Measurements from ENCODE around the gene RGS9. TPM values are rescaled to one million over a fixed set of nuclear protein-coding genes. Genes with fewer than 3 reads are reported as not detected.

RGS9 gene
- total and polyA plus RNA-seq, 2 experiments from 2014 or later, result 3.1 to 3.3 TPM

DNA sequence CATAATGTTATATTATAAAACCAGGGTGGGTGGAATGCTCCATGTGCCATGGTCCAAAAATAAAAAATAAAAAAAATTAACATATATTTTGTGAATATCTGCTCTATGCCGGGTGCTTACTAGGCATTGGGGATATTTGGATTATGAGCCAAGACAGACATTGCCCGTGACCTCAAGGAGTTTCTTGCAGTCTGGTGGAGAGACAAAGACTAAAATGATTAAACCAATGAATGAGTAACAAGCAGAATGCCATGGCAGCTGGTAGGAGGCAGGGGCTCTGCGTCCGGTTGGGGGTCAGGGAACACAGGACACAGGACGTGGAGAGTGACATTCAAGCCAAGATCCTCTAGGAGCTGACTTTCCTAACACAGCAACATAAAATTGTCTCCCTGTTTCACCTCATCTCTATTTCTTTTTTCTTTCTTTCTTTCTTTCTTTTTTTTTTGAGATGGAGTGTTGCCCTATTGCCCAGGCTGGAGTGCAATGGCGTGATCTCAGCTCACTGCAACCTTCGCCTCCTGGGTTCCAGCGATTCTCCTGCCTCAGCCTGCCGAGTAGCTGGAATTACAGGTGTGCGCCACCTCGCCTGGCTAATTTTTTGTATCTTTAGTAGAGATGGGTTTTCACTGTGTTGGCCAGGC lies 35.4 kb downstream of the RGS9 start:
- H3K4me1 ChIP-seq (ENCODE audit: insufficient read depth), result no peaks in the 10 kb centered on the region
- H3K79me2 ChIP-seq, result no peaks in the 10 kb centered on the region
- H4K20me1 ChIP-seq (ENCODE audit: insufficient read depth, poor library complexity, severe bottlenecking), result no peaks in the 10 kb centered on the region
- H3K4me3 ChIP-seq, result no peak overlapping the region
- H3K27ac ChIP-seq, result no peak overlapping the region
- TF ChIP-seq, protein P1, sequence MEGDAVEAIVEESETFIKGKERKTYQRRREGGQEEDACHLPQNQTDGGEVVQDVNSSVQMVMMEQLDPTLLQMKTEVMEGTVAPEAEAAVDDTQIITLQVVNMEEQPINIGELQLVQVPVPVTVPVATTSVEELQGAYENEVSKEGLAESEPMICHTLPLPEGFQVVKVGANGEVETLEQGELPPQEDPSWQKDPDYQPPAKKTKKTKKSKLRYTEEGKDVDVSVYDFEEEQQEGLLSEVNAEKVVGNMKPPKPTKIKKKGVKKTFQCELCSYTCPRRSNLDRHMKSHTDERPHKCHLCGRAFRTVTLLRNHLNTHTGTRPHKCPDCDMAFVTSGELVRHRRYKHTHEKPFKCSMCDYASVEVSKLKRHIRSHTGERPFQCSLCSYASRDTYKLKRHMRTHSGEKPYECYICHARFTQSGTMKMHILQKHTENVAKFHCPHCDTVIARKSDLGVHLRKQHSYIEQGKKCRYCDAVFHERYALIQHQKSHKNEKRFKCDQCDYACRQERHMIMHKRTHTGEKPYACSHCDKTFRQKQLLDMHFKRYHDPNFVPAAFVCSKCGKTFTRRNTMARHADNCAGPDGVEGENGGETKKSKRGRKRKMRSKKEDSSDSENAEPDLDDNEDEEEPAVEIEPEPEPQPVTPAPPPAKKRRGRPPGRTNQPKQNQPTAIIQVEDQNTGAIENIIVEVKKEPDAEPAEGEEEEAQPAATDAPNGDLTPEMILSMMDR (IDR thresholded peaks at IDR 0.05; ENCODE audit: poor library complexity), result no peak
- no peak for TF ChIP-seq EZH2 (IDR thresholded peaks at IDR 0.05; ENCODE audit: borderline replicate concordance)
- TF ChIP-seq EZH2phosphoT487 (IDR thresholded peaks at IDR 0.05; ENCODE audit: low read depth, severe bottlenecking, unreplicated experiment), result no peak
- no peaks in the 10 kb centered on the region for H3K36me3 ChIP-seq (replicated peaks; ENCODE audit: insufficient read depth, low read depth)
- no peak overlapping the region for H3K4me2 ChIP-seq
- no peak overlapping the region for H2AFZ ChIP-seq
- H3K9me2 ChIP-seq (replicated peaks; ENCODE audit: insufficient read depth), result no peaks in the 10 kb centered on the region
- no peak for DNase-seq (ENCODE audit: low spot score)
- H3K27me3 ChIP-seq, result no peaks in the 10 kb centered on the region
- WGBS (ENCODE audit: low lambda C conversion rate, missing lambda C conversion rate), result 94% methylated on average over 11 of the region's 11 CpGs
- no peaks in the 10 kb centered on the region for H3K9me3 ChIP-seq (ENCODE audit: low read depth)

DNA sequence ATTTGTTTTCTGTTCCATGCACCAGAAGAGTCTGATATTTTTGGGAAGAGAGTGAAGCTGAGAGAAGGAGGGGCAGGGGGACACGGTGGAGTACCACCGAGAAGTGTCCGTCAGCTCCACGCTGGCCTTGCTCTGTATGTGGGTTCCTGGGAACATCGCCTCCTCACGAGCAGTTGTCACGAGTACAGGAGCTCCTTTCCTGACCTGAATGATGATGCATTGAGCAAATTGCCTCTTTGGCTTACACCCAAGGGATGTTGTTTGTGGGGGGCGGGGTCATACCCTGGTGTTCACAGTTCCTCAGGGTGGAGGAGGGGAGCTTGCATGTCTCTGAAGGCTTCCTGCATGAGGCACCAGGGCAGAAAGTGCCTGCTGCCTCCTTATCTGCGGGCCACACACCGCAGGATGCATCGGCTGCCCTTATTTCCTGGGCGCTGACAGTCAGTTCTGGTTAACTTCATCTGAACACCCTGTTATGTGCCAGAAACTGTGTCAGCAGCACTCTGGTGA lies 36.2 kb downstream of the RGS9 start:
- Histone ChIP-seq H3K36me3 (replicated peaks; ENCODE audit: insufficient read depth, low read depth) (no peaks in the 10 kb centered on the region), H3K79me2 (no peaks in the 10 kb centered on the region), H2AFZ (no peak overlapping the region), H3K27ac (no peak overlapping the region), H3K4me1 (ENCODE audit: insufficient read depth) (no peaks in the 10 kb centered on the region), H3K4me2 (no peak overlapping the region), H3K9me3 (ENCODE audit: low read depth) (no peaks in the 10 kb centered on the region), H4K20me1 (ENCODE audit: insufficient read depth, poor library complexity, severe bottlenecking) (no peaks in the 10 kb centered on the region), H3K27me3 (no peaks in the 10 kb centered on the region), H3K9me2 (replicated peaks; ENCODE audit: insufficient read depth) (no peaks in the 10 kb centered on the region), H3K4me3 (no peak overlapping the region)
- peak; percentile 63 for DNase-seq (ENCODE audit: low spot score)
- TF ChIP-seq, protein P1 (IDR thresholded peaks at IDR 0.05; ENCODE audit: poor library complexity), result no peak
- TF ChIP-seq EZH2 (IDR thresholded peaks at IDR 0.05; ENCODE audit: borderline replicate concordance), result no peak
- no peak for TF ChIP-seq EZH2phosphoT487 (IDR thresholded peaks at IDR 0.05; ENCODE audit: low read depth, severe bottlenecking, unreplicated experiment)
- 54% methylated on average over 12 of the region's 12 CpGs for whole genome bisulfite sequencing (ENCODE audit: low lambda C conversion rate, missing lambda C conversion rate)

DNA sequence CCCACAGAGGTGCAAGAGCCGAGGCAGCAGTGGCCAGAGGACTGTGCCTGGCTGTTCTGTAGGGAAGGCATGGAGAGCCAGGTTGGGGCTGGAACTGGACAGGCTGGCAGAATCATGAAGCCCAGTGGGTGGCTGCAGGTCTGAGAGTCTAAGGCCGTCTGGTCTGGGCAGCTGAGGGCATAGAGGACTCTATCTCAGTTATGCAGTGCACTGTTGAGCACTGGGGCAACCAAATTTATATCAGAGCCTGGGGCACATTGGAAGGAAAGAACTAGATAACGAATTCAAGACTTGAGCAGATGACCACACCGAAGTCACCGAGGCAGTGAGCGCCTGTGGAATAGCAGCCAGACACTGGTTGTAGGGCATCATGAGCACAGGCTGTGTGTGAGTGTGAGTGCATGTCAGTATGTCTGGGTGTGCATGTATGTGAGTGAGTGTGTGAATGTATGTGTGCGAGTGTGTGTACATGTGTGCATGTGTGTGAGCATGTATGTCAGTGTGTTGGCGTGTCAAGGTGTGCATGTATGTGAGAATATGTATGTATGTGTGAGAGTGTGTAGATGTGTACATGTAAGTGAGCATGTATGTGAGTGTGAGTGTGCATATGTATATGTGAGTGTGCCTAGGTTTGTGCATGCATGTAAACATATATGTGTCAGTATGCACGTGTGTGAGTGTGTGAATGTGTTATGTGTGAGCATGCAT lies 37.0 kb downstream of the RGS9 start:
- no peak overlapping the region for H2AFZ ChIP-seq
- no peak for DNase-seq (ENCODE audit: low spot score)
- no peak overlapping the region for H3K27ac ChIP-seq
- H3K4me1 ChIP-seq (ENCODE audit: insufficient read depth), result no peaks in the 10 kb centered on the region
- WGBS (ENCODE audit: low lambda C conversion rate, missing lambda C conversion rate), result 93% methylated on average over 9 of the region's 9 CpGs
- no peak overlapping the region for H3K4me3 ChIP-seq
- no peaks in the 10 kb centered on the region for H3K9me2 ChIP-seq (replicated peaks; ENCODE audit: insufficient read depth)
- H3K27me3 ChIP-seq, result no peaks in the 10 kb centered on the region
- H3K9me3 ChIP-seq (ENCODE audit: low read depth), result no peaks in the 10 kb centered on the region
- TF ChIP-seq EZH2phosphoT487 (IDR thresholded peaks at IDR 0.05; ENCODE audit: low read depth, severe bottlenecking, unreplicated experiment) (no peak), EZH2 (IDR thresholded peaks at IDR 0.05; ENCODE audit: borderline replicate concordance) (no peak)
- TF ChIP-seq, protein P1 (IDR thresholded peaks at IDR 0.05; ENCODE audit: poor library complexity), result no peak
- no peaks in the 10 kb centered on the region for H4K20me1 ChIP-seq (ENCODE audit: insufficient read depth, poor library complexity, severe bottlenecking)
- no peak overlapping the region for H3K4me2 ChIP-seq
- H3K79me2 ChIP-seq, result no peaks in the 10 kb centered on the region
- H3K36me3 ChIP-seq (replicated peaks; ENCODE audit: insufficient read depth, low read depth), result no peaks in the 10 kb centered on the region
